Measurements from ENCODE around the gene ADGRL2. TPM values are rescaled to one million over a fixed set of nuclear protein-coding genes. Genes with fewer than 3 reads are reported as not detected.

The ADGRL2 gene
- total RNA-seq, 4 donors from 2014 or later = 6.1 to 48.7 (median 16.2) TPM

GRCh38 chr1:81950591-81951244 lies 150.0 kb downstream of the ADGRL2 start:
- Histone ChIP-seq H3K9me3 (no peaks in the 10 kb centered on the region), H3K4me3 (no peak overlapping the region), H3K36me3 (no peaks in the 10 kb centered on the region), H3K27ac (no peak overlapping the region), H3K27me3 (no peaks in the 10 kb centered on the region), H3K4me1 (no peaks in the 10 kb centered on the region)
- TF ChIP-seq POLR2A (IDR thresholded peaks at IDR 0.05) (no peak), CTCF (IDR thresholded peaks at IDR 0.05) (no peak)
- no peak for DNase-seq

- Histone ChIP-seq H3K36me3 (no peaks in the 10 kb centered on the region), H3K9me3 (no peaks in the 10 kb centered on the region)
These were observed 153.8 kb downstream of the ADGRL2 start for GRCh38 chr1:81954534-81955020.

GRCh38 chr1:81967951-81968350 lies 167.2 kb downstream of the ADGRL2 start:
- no peak for TF ChIP-seq CTCF (IDR thresholded peaks at IDR 0.05)
- TF ChIP-seq POLR2A (IDR thresholded peaks at IDR 0.05) = no peak
- Histone ChIP-seq H3K27me3 (no peaks in the 10 kb centered on the region), H3K27ac (no peak overlapping the region), H3K4me1 (no peaks in the 10 kb centered on the region), H3K9me3 (no peaks in the 10 kb centered on the region), H3K36me3 (no peaks in the 10 kb centered on the region), H3K4me3 (no peak overlapping the region)
- DNase-seq = no peak

More at GRCh38 chr1:81954534-81955020, 153.8 kb downstream of the ADGRL2 start:
- Histone ChIP-seq H3K4me3 (no peak overlapping the region), H3K27me3 (no peaks in the 10 kb centered on the region), H3K27ac (no peak overlapping the region), H3K4me1 (no peaks in the 10 kb centered on the region)
- no peak for DNase-seq
- TF ChIP-seq POLR2A (IDR thresholded peaks at IDR 0.05) = no peak
- no peak for TF ChIP-seq CTCF (IDR thresholded peaks at IDR 0.05)

GRCh38 chr1:81970416-81970815 lies 169.7 kb downstream of the ADGRL2 start:
- no peaks in the 10 kb centered on the region for H3K27me3 ChIP-seq
- no peaks in the 10 kb centered on the region for H3K9me3 ChIP-seq
- no peaks in the 10 kb centered on the region for H3K36me3 ChIP-seq
- DNase-seq = no peak
- no peak overlapping the region for H3K4me3 ChIP-seq
- TF ChIP-seq CTCF (IDR thresholded peaks at IDR 0.05) = no peak
- TF ChIP-seq POLR2A (IDR thresholded peaks at IDR 0.05) = no peak
- no peaks in the 10 kb centered on the region for H3K4me1 ChIP-seq
- no peak overlapping the region for H3K27ac ChIP-seq

- no peak overlapping the region for H3K4me3 ChIP-seq
- TF ChIP-seq CTCF (IDR thresholded peaks at IDR 0.05) (no peak), POLR2A (IDR thresholded peaks at IDR 0.05) (no peak)
- no peaks in the 10 kb centered on the region for H3K36me3 ChIP-seq
- H3K9me3 ChIP-seq = no peaks in the 10 kb centered on the region
- H3K27ac ChIP-seq = no peak overlapping the region
- H3K27me3 ChIP-seq = no peaks in the 10 kb centered on the region
- no peaks in the 10 kb centered on the region for H3K4me1 ChIP-seq
- DNase-seq = no peak
These were observed 173.6 kb downstream of the ADGRL2 start for GRCh38 chr1:81974222-81974841.
